ENCODE measurements around the gene SORCS3.

The SORCS3 gene

GRCh38 chr10:104908581-104908980 is 267.5 kb downstream of the SORCS3 start:
- in situ Hi-C loops (cut with HindIII; ENCODE audit: low sequenced_read_pairs) = no loop called here
- H3K4me3 ChIP-seq (ENCODE audit: low read depth, low read length) = no peak overlapping the region
- no peak for TF ChIP-seq CTCF (IDR thresholded peaks at IDR 0.05; ENCODE audit: low read depth, low read length)
- DNase-seq (ENCODE audit: low read depth, low spot score) = no peak

- TF ChIP-seq CTCF (IDR thresholded peaks at IDR 0.05; ENCODE audit: low read depth, low read length) = no peak
- no peak for DNase-seq (ENCODE audit: low read depth, low spot score)
- no peak overlapping the region for H3K4me3 ChIP-seq (ENCODE audit: low read depth, low read length)
- in situ Hi-C loops (cut with HindIII; ENCODE audit: low sequenced_read_pairs) = no loop called here
Measured at GRCh38 chr10:104910712-104911111, 269.6 kb downstream of the SORCS3 start.

- no peak overlapping the region for H3K4me3 ChIP-seq (ENCODE audit: low read depth, low read length)
- in situ Hi-C loops (cut with HindIII; ENCODE audit: low sequenced_read_pairs) = no loop called here
- no peak for DNase-seq (ENCODE audit: low read depth, low spot score)
- no peak for TF ChIP-seq CTCF (IDR thresholded peaks at IDR 0.05; ENCODE audit: low read depth, low read length)
Measured at GRCh38 chr10:104913390-104913789, 272.3 kb downstream of the SORCS3 start.

GRCh38 chr10:104920476-104920875 is 279.4 kb downstream of the SORCS3 start:
- in situ Hi-C loops (cut with HindIII; ENCODE audit: low sequenced_read_pairs) = no loop called here
- H3K4me3 ChIP-seq (ENCODE audit: low read depth, low read length) = no peak overlapping the region
- no peak for TF ChIP-seq CTCF (IDR thresholded peaks at IDR 0.05; ENCODE audit: low read depth, low read length)
- no peak for DNase-seq (ENCODE audit: low read depth, low spot score)

- H3K4me3 ChIP-seq (ENCODE audit: low read depth, low read length) = no peak overlapping the region
- in situ Hi-C loops (cut with HindIII; ENCODE audit: low sequenced_read_pairs) = no loop called here
- DNase-seq (ENCODE audit: low read depth, low spot score) = no peak
- TF ChIP-seq CTCF (IDR thresholded peaks at IDR 0.05; ENCODE audit: low read depth, low read length) = no peak
Measured at GRCh38 chr10:104921763-104922162, 280.7 kb downstream of the SORCS3 start.

- DNase-seq (ENCODE audit: low read depth, low spot score) = no peak
- TF ChIP-seq CTCF (IDR thresholded peaks at IDR 0.05; ENCODE audit: low read depth, low read length) = no peak
- in situ Hi-C loops (cut with HindIII; ENCODE audit: low sequenced_read_pairs) = no loop called here
- no peak overlapping the region for H3K4me3 ChIP-seq (ENCODE audit: low read depth, low read length)
Measured at GRCh38 chr10:104922810-104923209, 281.7 kb downstream of the SORCS3 start.

GRCh38 chr10:104923501-104923900 is 282.4 kb downstream of the SORCS3 start:
- H3K4me3 ChIP-seq (ENCODE audit: low read depth, low read length) = no peak overlapping the region
- no peak for DNase-seq (ENCODE audit: low read depth, low spot score)
- no peak for TF ChIP-seq CTCF (IDR thresholded peaks at IDR 0.05; ENCODE audit: low read depth, low read length)
- in situ Hi-C loops (cut with HindIII; ENCODE audit: low sequenced_read_pairs) = no loop called here

Measured in astrocyte of the spinal cord (primary cell).